Suprapubic skin (tissue), 4 donors: ENCODE data around the gene CDC27. TPM values are rescaled to one million over a fixed set of nuclear protein-coding genes. Genes with fewer than 3 reads are reported as not detected.
"Not testable (repeated sequence)": the region's sequence is repeated elsewhere in the genome, so short reads cannot be mapped to it uniquely, and the experiment has no call there.

ENCODE experiments used
- DNase-seq, 2 donors: peaks; one replicate each; pipeline ENCODE4 v3.0.0-alpha.2; 2019; ENCODE audit warnings: low spot score in 2 of 2
- H3K27ac ChIP-seq: fragments of 200-600 bp; sonication (generic); one replicate; pipeline ENCODE4 v1.5.1; 2019
- H3K27me3 ChIP-seq: fragments of 200-600 bp; sonication (generic); one replicate; pipeline ENCODE4 v1.5.1; 2019
- H3K36me3 ChIP-seq: fragments of 200-600 bp; sonication (generic); one replicate; pipeline ENCODE4 v1.5.1; 2019
- H3K4me1 ChIP-seq: fragments of 200-600 bp; sonication (generic); one replicate; pipeline ENCODE4 v1.5.1; 2019
- H3K4me3 ChIP-seq: fragments of 200-600 bp; sonication (generic); one replicate; pipeline ENCODE4 v1.5.1; 2019; ENCODE audit warnings: mild to moderate bottlenecking
- H3K9me3 ChIP-seq: fragments of 200-600 bp; sonication (generic); one replicate; pipeline ENCODE4 v1.5.1; 2019
- CTCF ChIP-seq, 2 donors: fragments of 200-600 bp in 1 of 2; fragments of 450-650 bp in 1 of 2; sonication (generic) in 1 of 2; IDR thresholded peaks; one replicate each; pipeline ENCODE4 v1.5.1; 2016 to 2019; ENCODE audit warnings: antibody characterized with exemption in 2 of 2, mild to moderate bottlenecking in 1 of 2, moderate library complexity in 1 of 2
- EP300 ChIP-seq: sonication (generic); formaldehyde crosslinking; IDR thresholded peaks from one replicate; pipeline ENCODE4 v1.6.1; 2017; ENCODE audit warnings: antibody characterized with exemption
- POLR2A ChIP-seq, 2 donors: fragments of 450-650 bp; IDR thresholded peaks; one replicate each; pipeline ENCODE4 v1.6.1; 2017; ENCODE audit warnings: antibody characterized with exemption in 2 of 2, mild to moderate bottlenecking in 2 of 2, moderate library complexity in 2 of 2
- POLR2AphosphoS5 ChIP-seq, 3 donors: sonication (generic); formaldehyde crosslinking; IDR thresholded peaks; one replicate each; pipeline ENCODE4 v1.6.1; 2017; ENCODE audit warnings: antibody characterized with exemption in 3 of 3
- WGBS: methylation state at CpG from one replicate; pipeline ENCODE4 v1.1.5; 2018; 5-methylcytosine and 5-hydroxymethylcytosine counted together
- total RNA-seq, 4 donors: library from RNA; depleted of rRNA; stranded (reverse); fragments of >200 nt; gene quantifications; one replicate each; pipeline ENCODE4 v1.1.0, GENCODE V29; 2016

The CDC27 gene
- total RNA-seq, 4 donors from 2014 or later = 45.1 to 66.6 (median 52.1) TPM

GRCh38 chr17:47188271-47188875 is 722 bp downstream of the CDC27 start:
- no peak for DNase-seq
- peak overlapping the region; percentile 94 for H3K27ac ChIP-seq
- no peaks in the 10 kb centered on the region for H3K27me3 ChIP-seq
- no peaks in the 10 kb centered on the region for H3K9me3 ChIP-seq
- no peak for TF ChIP-seq CTCF (IDR thresholded peaks at IDR 0.05)
- TF ChIP-seq POLR2A (IDR thresholded peaks at IDR 0.05) = no peak
- TF ChIP-seq POLR2AphosphoS5 (IDR thresholded peaks at IDR 0.05) = no peak
- TF ChIP-seq EP300 = no peak
- H3K36me3 ChIP-seq = no peaks in the 10 kb centered on the region
- peak overlapping the region; percentile 86 for H3K4me3 ChIP-seq
- peaks cover 43% of the 10 kb centered on the region for H3K4me1 ChIP-seq
- 1% methylated on average over 15 of the region's 15 CpGs for WGBS

GRCh38 chr17:47184681-47185080 is 4.4 kb downstream of the CDC27 start:
- no peaks in the 10 kb centered on the region for H3K27me3 ChIP-seq
- no peaks in the 10 kb centered on the region for H3K9me3 ChIP-seq
- H3K36me3 ChIP-seq = peaks cover 7% of the 10 kb centered on the region
- no peak for DNase-seq
- no peak overlapping the region for H3K27ac ChIP-seq
- no peak for TF ChIP-seq CTCF (IDR thresholded peaks at IDR 0.05)
- no peak for TF ChIP-seq EP300
- no peak for TF ChIP-seq POLR2A (IDR thresholded peaks at IDR 0.05)
- no peak for TF ChIP-seq POLR2AphosphoS5 (IDR thresholded peaks at IDR 0.05)
- no peak overlapping the region for H3K4me3 ChIP-seq
- H3K4me1 ChIP-seq = peaks cover 43% of the 10 kb centered on the region
- WGBS = 54% methylated on average over 6 of the region's 6 CpGs

GRCh38 chr17:47180988-47181387 is 8.1 kb downstream of the CDC27 start:
- not testable (repeated sequence) for DNase-seq, H3K4me3 ChIP-seq, H3K27me3 ChIP-seq, H3K27ac ChIP-seq, H3K9me3 ChIP-seq
- peaks cover 15% of the 10 kb centered on the region for H3K4me1 ChIP-seq
- WGBS = 97% methylated on average over 4 of the region's 4 CpGs
- H3K36me3 ChIP-seq = peaks cover 19% of the 10 kb centered on the region

- Histone ChIP-seq H3K4me3 (no peak overlapping the region), H3K27me3 (no peaks in the 10 kb centered on the region), H3K4me1 (peaks cover 12% of the 10 kb centered on the region), H3K36me3 (peaks cover 22% of the 10 kb centered on the region), H3K9me3 (no peaks in the 10 kb centered on the region), H3K27ac (no peak overlapping the region)
- DNase-seq = no peak
- TF ChIP-seq CTCF (IDR thresholded peaks at IDR 0.05) (no peak), EP300 (no peak), POLR2A (IDR thresholded peaks at IDR 0.05) (no peak), POLR2AphosphoS5 (IDR thresholded peaks at IDR 0.05) (no peak)
- 85% methylated on average over 1 of the region's 1 CpG for WGBS
Measured at GRCh38 chr17:47180337-47180736, 8.8 kb downstream of the CDC27 start.

GRCh38 chr17:47179141-47179540 is 10.0 kb downstream of the CDC27 start:
- peaks cover 3% of the 10 kb centered on the region for H3K4me1 ChIP-seq
- peaks cover 26% of the 10 kb centered on the region for H3K36me3 ChIP-seq
- no peak overlapping the region for H3K27ac ChIP-seq
- no peak overlapping the region for H3K4me3 ChIP-seq
- H3K27me3 ChIP-seq = no peaks in the 10 kb centered on the region
- TF ChIP-seq EP300 = no peak
- no peak for TF ChIP-seq POLR2AphosphoS5 (IDR thresholded peaks at IDR 0.05)
- TF ChIP-seq POLR2A (IDR thresholded peaks at IDR 0.05) = no peak
- no peak for TF ChIP-seq CTCF (IDR thresholded peaks at IDR 0.05)
- no peak for DNase-seq
- 98% methylated on average over 3 of the region's 3 CpGs for WGBS
- no peaks in the 10 kb centered on the region for H3K9me3 ChIP-seq

- no peak overlapping the region for H3K27ac ChIP-seq
- no peak overlapping the region for H3K4me3 ChIP-seq
- peaks cover 31% of the 10 kb centered on the region for H3K36me3 ChIP-seq
- H3K4me1 ChIP-seq = no peaks in the 10 kb centered on the region
- TF ChIP-seq POLR2AphosphoS5 (IDR thresholded peaks at IDR 0.05) (no peak), POLR2A (IDR thresholded peaks at IDR 0.05) (no peak), EP300 (no peak), CTCF (IDR thresholded peaks at IDR 0.05) (no peak)
- no peak for DNase-seq
- no peaks in the 10 kb centered on the region for H3K9me3 ChIP-seq
- WGBS = 90% methylated on average over 7 of the region's 7 CpGs
- no peaks in the 10 kb centered on the region for H3K27me3 ChIP-seq
Measured at GRCh38 chr17:47177261-47177660, 11.8 kb downstream of the CDC27 start.
